Gastroesophageal sphincter (tissue), 4 donors: Measurements from ENCODE around the gene CES1. TPM values are rescaled to one million over a fixed set of nuclear protein-coding genes. Genes with fewer than 3 reads are reported as not detected.
A peak's percentile ranks its signal among the peaks of the same experiment; 100 is the strongest.
"Not testable (repeated sequence)": the region's sequence is repeated elsewhere in the genome, so short reads cannot be mapped to it uniquely, and the experiment has no call there.

Source experiments
- ATAC-seq: fragments of 150-250 bp; one replicate; pipeline ENCODE4 v1.9.1; 2016; ENCODE audit warnings: mild to moderate bottlenecking, moderate library complexity
- H3K27ac ChIP-seq, 4 donors: fragments of 200-600 bp; sonication (generic) in 3 of 4; 1 replicate in 3 of 4; 2 replicates in 1 of 4; pipeline ENCODE4 v1.5.1; 2016 to 2019
- H3K27me3 ChIP-seq: fragments of 200-600 bp; sonication (generic); one replicate; pipeline ENCODE4 v1.5.1; 2019
- H3K36me3 ChIP-seq, 2 donors: fragments of 200-600 bp; sonication (generic); one replicate each; pipeline ENCODE4 v1.5.1; 2019; ENCODE audit warnings: control low read depth in 1 of 2
- H3K4me1 ChIP-seq, 3 donors: fragments of 200-600 bp; sonication (generic); 1 replicate in 2 of 3; 2 replicates in 1 of 3; pipeline ENCODE4 v1.5.1; 2016 to 2019; ENCODE audit warnings: control low read depth in 2 of 3
- H3K4me3 ChIP-seq, 2 donors: fragments of 200-600 bp; sonication (generic); one replicate each; pipeline ENCODE4 v1.5.1; 2019; ENCODE audit warnings: mild to moderate bottlenecking in 1 of 2, moderate library complexity in 1 of 2
- H3K9me3 ChIP-seq, 3 donors: fragments of 200-600 bp; sonication (generic); one replicate each; pipeline ENCODE4 v1.5.1; 2017 to 2019; ENCODE audit warnings: control low read depth in 2 of 3
- EP300 ChIP-seq: sonication (generic); formaldehyde crosslinking; IDR thresholded peaks from one replicate; pipeline ENCODE4 v1.6.1; 2017; ENCODE audit warnings: antibody characterized with exemption, mild to moderate bottlenecking
- POLR2A ChIP-seq, 2 donors: fragments of 450-650 bp; IDR thresholded peaks; one replicate each; pipeline ENCODE4 v1.6.1; 2017; ENCODE audit warnings: antibody characterized with exemption in 2 of 2, mild to moderate bottlenecking in 2 of 2, moderate library complexity in 1 of 2
- POLR2AphosphoS5 ChIP-seq: sonication (generic); formaldehyde crosslinking; IDR thresholded peaks from one replicate; pipeline ENCODE4 v1.6.1; 2017; ENCODE audit warnings: antibody characterized with exemption
- WGBS, 2 donors: methylation state at CpG; one replicate each; pipeline ENCODE4 v1.1.5; 2018; ENCODE audit warnings: low coverage in 1 of 2; 5-methylcytosine and 5-hydroxymethylcytosine counted together
- total RNA-seq, 4 donors: library from RNA; depleted of rRNA; stranded (reverse); fragments of >200 nt; gene quantifications; one replicate each; pipeline ENCODE4 v1.1.0, GENCODE V29; 2016
- TF ChIP-seq, protein P1 (sequence below), 4 experiments: fragments of 200-600 bp in 2 of 4; fragments of 450-650 bp in 2 of 4; sonication (generic) in 1 of 4; IDR thresholded peaks; one replicate each; pipeline ENCODE4 v1.5.1; 2017 to 2019; ENCODE audit warnings: antibody characterized with exemption in 4 of 4, mild to moderate bottlenecking in 2 of 4, moderate library complexity in 2 of 4

CES1 gene
- total RNA-seq, 4 donors from 2014 or later: 7.9 to 43.1 (median 20.6) TPM

DNA sequence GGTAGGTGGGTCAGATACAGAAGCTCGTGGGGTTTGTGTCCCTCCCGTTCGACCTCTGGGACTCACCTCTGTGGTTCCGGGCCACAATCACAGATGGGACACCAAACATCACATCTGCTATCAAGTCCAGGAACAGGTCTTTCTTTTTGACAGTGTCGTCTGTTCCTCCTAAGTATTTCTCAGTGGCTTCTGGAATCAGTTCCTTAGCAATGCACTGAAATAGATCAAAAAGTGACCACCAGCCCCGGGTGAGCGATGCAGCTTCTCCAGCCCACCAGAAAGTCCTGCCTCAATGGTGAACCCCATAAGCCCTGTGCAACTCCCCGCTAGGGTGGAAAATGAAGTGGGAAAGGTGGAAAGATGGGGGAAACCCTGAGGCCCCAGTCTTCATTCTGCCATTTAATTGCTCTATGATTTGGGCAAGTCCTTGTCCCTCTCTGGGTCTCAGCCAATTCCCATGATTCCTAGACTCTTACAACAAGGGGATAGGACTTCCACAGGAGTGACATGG is 22.4 kb downstream of the CES1 start:
- Histone ChIP-seq H3K27me3 (peaks cover 22% of the 10 kb centered on the region), H3K4me3 (no peak overlapping the region), H3K4me1 (no peaks in the 10 kb centered on the region), H3K9me3 (no peaks in the 10 kb centered on the region), H3K36me3 (no peaks in the 10 kb centered on the region), H3K27ac (no peak overlapping the region)
- 57 to 68% methylated on average over 4 to 5 of the region's 8 CpGs for WGBS, 2 donors
- TF ChIP-seq POLR2A (IDR thresholded peaks at IDR 0.05) (no peak), POLR2AphosphoS5 (no peak), EP300 (no peak)
- TF ChIP-seq, protein P1, sequence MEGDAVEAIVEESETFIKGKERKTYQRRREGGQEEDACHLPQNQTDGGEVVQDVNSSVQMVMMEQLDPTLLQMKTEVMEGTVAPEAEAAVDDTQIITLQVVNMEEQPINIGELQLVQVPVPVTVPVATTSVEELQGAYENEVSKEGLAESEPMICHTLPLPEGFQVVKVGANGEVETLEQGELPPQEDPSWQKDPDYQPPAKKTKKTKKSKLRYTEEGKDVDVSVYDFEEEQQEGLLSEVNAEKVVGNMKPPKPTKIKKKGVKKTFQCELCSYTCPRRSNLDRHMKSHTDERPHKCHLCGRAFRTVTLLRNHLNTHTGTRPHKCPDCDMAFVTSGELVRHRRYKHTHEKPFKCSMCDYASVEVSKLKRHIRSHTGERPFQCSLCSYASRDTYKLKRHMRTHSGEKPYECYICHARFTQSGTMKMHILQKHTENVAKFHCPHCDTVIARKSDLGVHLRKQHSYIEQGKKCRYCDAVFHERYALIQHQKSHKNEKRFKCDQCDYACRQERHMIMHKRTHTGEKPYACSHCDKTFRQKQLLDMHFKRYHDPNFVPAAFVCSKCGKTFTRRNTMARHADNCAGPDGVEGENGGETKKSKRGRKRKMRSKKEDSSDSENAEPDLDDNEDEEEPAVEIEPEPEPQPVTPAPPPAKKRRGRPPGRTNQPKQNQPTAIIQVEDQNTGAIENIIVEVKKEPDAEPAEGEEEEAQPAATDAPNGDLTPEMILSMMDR (IDR thresholded peaks at IDR 0.05): no peak
- no peak for ATAC-seq

DNA sequence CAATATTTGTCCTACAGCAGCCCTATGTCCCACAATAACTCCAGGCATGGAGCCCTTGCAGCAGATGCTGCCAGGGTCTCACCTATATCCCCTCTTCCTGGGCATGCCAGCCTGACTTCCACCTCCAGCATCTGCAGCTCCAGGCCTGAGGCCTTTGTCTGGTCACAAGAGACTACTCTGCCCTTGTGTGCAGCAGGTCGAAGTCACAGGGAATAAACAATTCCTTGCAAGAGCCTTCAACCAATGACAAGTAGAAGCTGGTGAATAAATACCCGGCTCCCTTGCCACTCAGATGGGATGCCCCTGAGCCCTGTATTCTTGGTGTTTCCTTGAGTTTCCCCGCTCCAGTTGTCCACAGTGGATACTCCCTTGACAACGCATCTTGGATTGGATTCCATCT is 23.0 kb downstream of the CES1 start:
- H3K27me3 ChIP-seq: peaks cover 21% of the 10 kb centered on the region
- no peaks in the 10 kb centered on the region for H3K36me3 ChIP-seq
- H3K27ac ChIP-seq: no peak overlapping the region
- H3K9me3 ChIP-seq: no peaks in the 10 kb centered on the region
- no peak for ATAC-seq
- H3K4me3 ChIP-seq: no peak overlapping the region
- WGBS, 2 donors: 96% methylated on average over 3 of the region's 4 CpGs; no CpG with 5 or more reads in 1 of the 2 donors
- TF ChIP-seq EP300 (no peak), POLR2AphosphoS5 (no peak), POLR2A (IDR thresholded peaks at IDR 0.05) (no peak)
- TF ChIP-seq, protein P1 (IDR thresholded peaks at IDR 0.05): no peak
- H3K4me1 ChIP-seq: no peaks in the 10 kb centered on the region

DNA sequence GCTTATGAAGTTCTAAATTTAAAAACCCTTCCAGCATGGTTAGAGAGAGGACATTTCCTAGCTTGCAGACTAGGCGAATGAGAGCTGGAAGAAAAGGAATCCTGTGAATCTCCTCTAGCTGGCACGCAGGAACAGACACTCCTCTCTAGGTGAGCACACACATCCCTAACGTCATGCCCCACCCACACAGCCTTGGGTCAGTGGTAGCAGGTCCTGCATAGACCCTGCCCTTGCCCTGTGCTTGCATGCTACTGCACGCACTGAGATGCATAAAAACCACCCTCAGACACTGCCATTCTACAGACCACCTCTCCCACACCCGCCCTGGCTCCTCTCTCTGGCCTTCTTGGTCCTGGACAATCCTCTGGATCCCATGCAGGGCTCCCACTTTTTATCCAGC is 23.5 kb downstream of the CES1 start:
- Histone ChIP-seq H3K36me3 (no peaks in the 10 kb centered on the region), H3K27ac (no peak overlapping the region), H3K27me3 (peaks cover 17% of the 10 kb centered on the region), H3K4me1 (no peaks in the 10 kb centered on the region), H3K4me3 (no peak overlapping the region), H3K9me3 (no peaks in the 10 kb centered on the region)
- no peak for TF ChIP-seq EP300
- TF ChIP-seq, protein P1 (IDR thresholded peaks at IDR 0.05): no peak
- no peak for TF ChIP-seq POLR2A (IDR thresholded peaks at IDR 0.05)
- no peak for TF ChIP-seq POLR2AphosphoS5
- ATAC-seq: no peak
- WGBS, 2 donors: 75% methylated on average over 2 to 5 of the region's 5 CpGs

DNA sequence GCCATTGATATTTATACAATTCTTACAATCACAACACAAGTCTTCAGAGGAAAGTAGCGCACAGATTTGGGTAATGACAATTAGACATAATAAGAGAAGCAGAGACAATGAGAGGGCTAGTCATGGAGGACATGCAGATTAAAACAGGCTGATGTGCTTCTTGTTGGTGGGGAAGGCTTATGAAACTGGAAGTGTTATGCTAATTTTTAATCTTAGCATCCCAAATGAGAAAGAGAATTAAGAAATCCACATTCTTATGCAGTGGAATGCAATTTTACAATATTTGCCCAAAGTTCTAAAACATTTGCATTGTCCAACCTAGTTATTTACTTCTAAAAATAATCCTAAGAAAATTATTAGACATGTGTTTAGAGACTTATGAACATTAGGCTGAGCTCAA is 24.6 kb downstream of the CES1 start:
- WGBS, 2 donors: no CpG with 5 or more reads among the region's 1 CpG
- not testable (repeated sequence) for H3K36me3 ChIP-seq, H3K27ac ChIP-seq, H3K4me3 ChIP-seq, H3K4me1 ChIP-seq, H3K9me3 ChIP-seq, ATAC-seq
- peaks cover 17% of the 10 kb centered on the region for H3K27me3 ChIP-seq

DNA sequence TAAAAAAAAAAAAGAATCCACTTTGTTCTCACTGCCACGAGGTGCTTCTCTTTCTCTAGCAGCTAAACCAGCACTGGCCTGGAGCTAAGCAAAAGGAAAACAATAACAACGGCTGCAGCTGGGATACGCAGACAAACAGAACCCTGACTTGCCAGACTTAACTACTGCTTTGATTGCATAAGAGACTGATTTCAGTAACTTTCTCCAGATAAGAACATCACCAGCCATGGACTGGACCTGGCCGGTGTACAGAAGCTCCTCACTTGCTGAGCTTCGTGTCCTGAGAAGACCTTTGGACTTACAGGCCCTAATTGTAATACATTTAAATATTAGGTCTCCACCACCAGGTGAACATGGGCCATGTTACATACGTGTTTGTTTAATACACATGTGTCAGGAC is 27.8 kb downstream of the CES1 start:
- H3K4me1 ChIP-seq, H3K36me3 ChIP-seq, H3K27ac ChIP-seq, H3K27me3 ChIP-seq, H3K9me3 ChIP-seq, H3K4me3 ChIP-seq: not testable (repeated sequence)
- WGBS, 2 donors: no CpG with 5 or more reads among the region's 6 CpGs
- peak; percentile 74 for ATAC-seq

DNA sequence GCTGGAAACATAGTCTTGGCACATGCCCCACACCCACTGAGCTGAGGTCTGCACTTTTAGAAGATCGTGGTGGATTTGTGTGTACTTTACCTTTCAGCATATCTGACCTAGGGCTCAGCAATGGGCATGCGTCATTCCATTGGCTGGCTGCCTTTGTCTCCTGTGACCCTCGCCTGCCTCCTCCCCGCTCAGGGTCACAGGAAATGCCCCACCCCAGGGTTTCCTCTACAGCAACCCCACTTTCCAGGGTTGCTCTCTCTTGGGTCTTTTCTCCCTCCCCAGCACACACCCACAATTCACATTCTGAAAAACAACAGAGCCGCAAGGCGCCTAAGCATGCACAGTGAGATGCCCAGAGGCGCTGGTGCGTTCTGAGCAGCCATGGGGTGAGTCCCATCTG is 29.2 kb downstream of the CES1 start:
- H3K4me1 ChIP-seq, ATAC-seq, H3K9me3 ChIP-seq, H3K27me3 ChIP-seq, H3K27ac ChIP-seq, H3K36me3 ChIP-seq, H3K4me3 ChIP-seq: not testable (repeated sequence)
- no CpG with 5 or more reads among the region's 8 CpGs for WGBS, 2 donors

DNA sequence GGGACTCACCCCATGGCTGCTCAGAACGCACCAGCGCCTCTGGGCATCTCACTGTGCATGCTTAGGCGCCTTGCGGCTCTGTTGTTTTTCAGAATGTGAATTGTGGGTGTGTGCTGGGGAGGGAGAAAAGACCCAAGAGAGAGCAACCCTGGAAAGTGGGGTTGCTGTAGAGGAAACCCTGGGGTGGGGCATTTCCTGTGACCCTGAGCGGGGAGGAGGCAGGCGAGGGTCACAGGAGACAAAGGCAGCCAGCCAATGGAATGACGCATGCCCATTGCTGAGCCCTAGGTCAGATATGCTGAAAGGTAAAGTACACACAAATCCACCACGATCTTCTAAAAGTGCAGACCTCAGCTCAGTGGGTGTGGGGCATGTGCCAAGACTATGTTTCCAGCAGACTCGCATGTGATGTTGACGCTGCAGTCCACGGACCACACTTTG is 39.9 kb downstream of the CES1 start:
- H3K36me3 ChIP-seq, H3K27me3 ChIP-seq, ATAC-seq, H3K4me1 ChIP-seq, H3K9me3 ChIP-seq, H3K4me3 ChIP-seq, H3K27ac ChIP-seq: not testable (repeated sequence)
- no CpG with 5 or more reads among the region's 11 CpGs for WGBS, 2 donors

DNA sequence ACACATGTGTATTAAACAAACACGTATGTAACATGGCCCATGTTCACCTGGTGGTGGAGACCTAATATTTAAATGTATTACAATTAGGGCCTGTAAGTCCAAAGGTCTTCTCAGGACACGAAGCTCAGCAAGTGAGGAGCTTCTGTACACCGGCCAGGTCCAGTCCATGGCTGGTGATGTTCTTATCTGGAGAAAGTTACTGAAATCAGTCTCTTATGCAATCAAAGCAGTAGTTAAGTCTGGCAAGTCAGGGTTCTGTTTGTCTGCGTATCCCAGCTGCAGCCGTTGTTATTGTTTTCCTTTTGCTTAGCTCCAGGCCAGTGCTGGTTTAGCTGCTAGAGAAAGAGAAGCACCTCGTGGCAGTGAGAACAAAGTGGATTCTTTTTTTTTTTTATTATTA is 41.4 kb downstream of the CES1 start:
- not testable (repeated sequence) for H3K4me1 ChIP-seq, H3K4me3 ChIP-seq, H3K27me3 ChIP-seq, H3K36me3 ChIP-seq, H3K27ac ChIP-seq, H3K9me3 ChIP-seq
- WGBS, 2 donors: no CpG with 5 or more reads among the region's 6 CpGs
- peak; percentile 63 for ATAC-seq

DNA sequence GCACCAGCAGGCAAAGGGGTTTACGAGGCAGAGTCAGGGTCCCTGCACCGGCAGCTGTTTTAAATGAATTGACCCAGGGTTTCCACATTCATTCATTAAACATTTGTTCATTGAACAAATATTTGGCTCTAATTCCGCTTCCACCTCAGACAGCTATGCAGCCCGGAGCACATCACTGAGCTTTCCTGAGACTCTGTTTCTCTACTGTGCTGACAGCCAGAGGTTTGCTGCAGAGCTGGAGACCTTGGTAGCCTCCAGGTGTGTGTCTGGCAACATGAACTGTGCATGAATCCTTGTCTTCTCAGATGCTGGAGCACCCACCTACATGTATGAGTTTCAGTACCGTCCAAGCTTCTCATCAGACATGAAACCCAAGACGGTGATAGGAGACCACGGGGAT is 42.7 kb downstream of the CES1 start:
- not testable (repeated sequence) for H3K4me1 ChIP-seq, H3K9me3 ChIP-seq, ATAC-seq, H3K36me3 ChIP-seq, H3K27ac ChIP-seq, H3K27me3 ChIP-seq, H3K4me3 ChIP-seq
- no CpG with 5 or more reads among the region's 7 CpGs for WGBS, 2 donors

DNA sequence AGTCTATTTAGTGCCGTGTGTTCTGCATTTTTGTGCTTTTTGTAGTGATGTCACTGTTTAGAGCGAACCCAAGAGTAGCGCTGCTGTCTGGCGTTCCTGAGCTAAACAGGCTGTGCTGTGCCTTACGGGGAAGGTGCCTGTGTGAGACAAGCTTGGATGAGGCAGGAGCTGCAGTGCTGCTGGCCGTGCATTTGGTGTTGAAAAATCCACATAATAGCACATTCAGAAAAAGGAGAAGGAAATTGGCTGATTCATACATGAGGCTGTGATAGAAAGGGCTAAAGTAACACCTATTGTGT is 50.2 kb downstream of the CES1 start:
- WGBS, 2 donors: no CpG with 5 or more reads among the region's 6 CpGs
- ATAC-seq, H3K4me1 ChIP-seq, H3K9me3 ChIP-seq, H3K36me3 ChIP-seq, H3K4me3 ChIP-seq, H3K27ac ChIP-seq: not testable (repeated sequence)
- H3K27me3 ChIP-seq: peaks cover 25% of the 10 kb centered on the region
